NCI-H460 (cell line): ENCODE data around the gene ANGEL1. TPM values are rescaled to one million over a fixed set of nuclear protein-coding genes. Genes with fewer than 3 reads are reported as not detected.

Experiments
- DNase-seq: peaks from one replicate; pipeline ENCODE4 v3.0.0-alpha.2; 2016; ENCODE audit warnings: low read depth; ENCODE audit errors: extremely low read depth
- total RNA-seq: library from RNA; depleted of rRNA; stranded (reverse); fragments of >200 nt; shearing (Covaris generic); gene quantifications from 2 replicates; pipeline ENCODE4 v1.2.3, GENCODE V29; 2014

The ANGEL1 gene
- total RNA-seq, 1 experiment from 2014 or later, result 14.8 TPM

- no peak for DNase-seq
Measured at GRCh38 chr14:76767681-76768656, 44.7 kb downstream of the ANGEL1 start.

GRCh38 chr14:76765461-76765931 is 47.2 kb downstream of the ANGEL1 start:
- DNase-seq, result no peak

GRCh38 chr14:76763096-76764041 is 49.3 kb downstream of the ANGEL1 start:
- no peak for DNase-seq

- no peak for DNase-seq
Measured at GRCh38 chr14:76762411-76763095, 50.1 kb downstream of the ANGEL1 start.

- DNase-seq, result no peak
Measured at GRCh38 chr14:76761960-76762410, 50.7 kb downstream of the ANGEL1 start.

GRCh38 chr14:76761136-76761959 is 51.3 kb downstream of the ANGEL1 start, which contains the start of gene VASH1:
Gene VASH1, plus strand, starts transcription at chr14:76761468. Its CDS starts 1,354 bp downstream, at chr14:76762822.
- DNase-seq, result peak; percentile 24

- no peak for DNase-seq
Measured at GRCh38 chr14:76760331-76761135, 52.1 kb downstream of the ANGEL1 start.

- no peak for DNase-seq
Measured at GRCh38 chr14:76759589-76759988, 53.1 kb downstream of the ANGEL1 start.

GRCh38 chr14:76756371-76756750 is 56.3 kb downstream of the ANGEL1 start:
- DNase-seq, result no peak

GRCh38 chr14:76755610-76756370 is 56.9 kb downstream of the ANGEL1 start:
- no peak for DNase-seq

- DNase-seq, result no peak
Measured at GRCh38 chr14:76754586-76754985, 58.1 kb downstream of the ANGEL1 start.

- DNase-seq, result no peak
Measured at GRCh38 chr14:76753541-76754198, 59.0 kb downstream of the ANGEL1 start.

GRCh38 chr14:76752744-76753143 is 59.9 kb downstream of the ANGEL1 start:
- no peak for DNase-seq

- no peak for DNase-seq
Measured at GRCh38 chr14:76742966-76743365, 69.7 kb downstream of the ANGEL1 start.

GRCh38 chr14:76742185-76742584 is 70.5 kb downstream of the ANGEL1 start:
- no peak for DNase-seq

GRCh38 chr14:76741074-76741473 is 71.6 kb downstream of the ANGEL1 start:
- no peak for DNase-seq
